ENCODE measurements around the gene GSTA3. TPM values are rescaled to one million over a fixed set of nuclear protein-coding genes. Genes with fewer than 3 reads are reported as not detected.

The GSTA3 gene
- polyA plus RNA-seq (2012; rRNA removed): not detected in 2 replicates
- not detected in 2 replicates for polyA plus RNA-seq (2012; cell fraction: cytosol; rRNA removed)
- polyA plus RNA-seq (2012; cell fraction: nucleus; rRNA removed): not detected in 2 replicates

GRCh38 chr6:52909531-52909930, at the start of gene GSTA3:
TSS of gene GSTA3 (minus strand) at chr6:52909698. CDS start at chr6:52905834, 3,864 bp downstream.
- Histone ChIP-seq H2AFZ (ENCODE audit: low read depth) (no peak within 1 kb of the TSS), H3K36me3 (replicated peaks in 1 of 2; ENCODE audit: control insufficient read depth in 1 of 2, insufficient read depth in 2 of 2, low read length in 1 of 2) (no peaks in the 10 kb centered on the region), H3K4me2 (no peak within 1 kb of the TSS), H3K27me3 (ENCODE audit: insufficient read depth) (no peaks in the 10 kb centered on the region), H3K4me1 (ENCODE audit: control insufficient read depth in 1 of 2, insufficient read depth in 2 of 2, low read depth in 1 of 2, low read length in 1 of 2) (no peaks in the 10 kb centered on the region), H3K9ac (no peak within 1 kb of the TSS), H3K9me3 (no peaks in the 10 kb centered on the region), H3K4me3 (ENCODE audit: low read depth in 2 of 2, low read length in 1 of 2) (no peak within 1 kb of the TSS), H4K20me1 (ENCODE audit: insufficient read depth) (no peaks in the 10 kb centered on the region), H3K79me2 (ENCODE audit: insufficient read depth) (no peaks in the 10 kb centered on the region), H3K9me2 (no peaks in the 10 kb centered on the region), H3F3A (replicated peaks; ENCODE audit: insufficient read depth) (peaks cover 5% of the 10 kb centered on the region), H3K27ac (ENCODE audit: low read depth in 2 of 2, low read length in 1 of 2) (no peak within 1 kb of the TSS)
- 89% methylated on average over 2 of the region's 2 CpGs for whole genome bisulfite sequencing (ENCODE audit: low lambda C conversion rate)
- ChIA-PET CTCF (no interaction called here), POLR2A (no interaction called here)
- TF ChIP-seq GATA2 (CRISPR knock-in tag; IDR thresholded peaks at IDR 0.05) (no peak), RFX5 (IDR thresholded peaks at IDR 0.05; ENCODE audit: low read length) (no peak), ELF1 (IDR thresholded peaks at IDR 0.05) (no peak), SMC3 (IDR thresholded peaks at IDR 0.05; ENCODE audit: low read depth, low read length) (no peak), SIN3A (IDR thresholded peaks at IDR 0.05; ENCODE audit: borderline replicate concordance, low read depth, low read length) (no peak), TAF1 (IDR thresholded peaks at IDR 0.05; ENCODE audit: borderline replicate concordance, low read depth, low read length) (no peak), NFIC (IDR thresholded peaks at IDR 0.05; ENCODE audit: borderline replicate concordance) (no peak)
- TF ChIP-seq, protein P1, sequence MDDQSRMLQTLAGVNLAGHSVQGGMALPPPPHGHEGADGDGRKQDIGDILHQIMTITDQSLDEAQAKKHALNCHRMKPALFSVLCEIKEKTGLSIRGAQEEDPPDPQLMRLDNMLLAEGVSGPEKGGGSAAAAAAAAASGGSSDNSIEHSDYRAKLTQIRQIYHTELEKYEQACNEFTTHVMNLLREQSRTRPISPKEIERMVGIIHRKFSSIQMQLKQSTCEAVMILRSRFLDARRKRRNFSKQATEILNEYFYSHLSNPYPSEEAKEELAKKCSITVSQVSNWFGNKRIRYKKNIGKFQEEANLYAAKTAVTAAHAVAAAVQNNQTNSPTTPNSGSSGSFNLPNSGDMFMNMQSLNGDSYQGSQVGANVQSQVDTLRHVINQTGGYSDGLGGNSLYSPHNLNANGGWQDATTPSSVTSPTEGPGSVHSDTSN (IDR thresholded peaks at IDR 0.05): no peak
- TF ChIP-seq, protein P2, sequence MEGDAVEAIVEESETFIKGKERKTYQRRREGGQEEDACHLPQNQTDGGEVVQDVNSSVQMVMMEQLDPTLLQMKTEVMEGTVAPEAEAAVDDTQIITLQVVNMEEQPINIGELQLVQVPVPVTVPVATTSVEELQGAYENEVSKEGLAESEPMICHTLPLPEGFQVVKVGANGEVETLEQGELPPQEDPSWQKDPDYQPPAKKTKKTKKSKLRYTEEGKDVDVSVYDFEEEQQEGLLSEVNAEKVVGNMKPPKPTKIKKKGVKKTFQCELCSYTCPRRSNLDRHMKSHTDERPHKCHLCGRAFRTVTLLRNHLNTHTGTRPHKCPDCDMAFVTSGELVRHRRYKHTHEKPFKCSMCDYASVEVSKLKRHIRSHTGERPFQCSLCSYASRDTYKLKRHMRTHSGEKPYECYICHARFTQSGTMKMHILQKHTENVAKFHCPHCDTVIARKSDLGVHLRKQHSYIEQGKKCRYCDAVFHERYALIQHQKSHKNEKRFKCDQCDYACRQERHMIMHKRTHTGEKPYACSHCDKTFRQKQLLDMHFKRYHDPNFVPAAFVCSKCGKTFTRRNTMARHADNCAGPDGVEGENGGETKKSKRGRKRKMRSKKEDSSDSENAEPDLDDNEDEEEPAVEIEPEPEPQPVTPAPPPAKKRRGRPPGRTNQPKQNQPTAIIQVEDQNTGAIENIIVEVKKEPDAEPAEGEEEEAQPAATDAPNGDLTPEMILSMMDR (IDR thresholded peaks at IDR 0.05): no peak
- TF ChIP-seq, protein P3, sequence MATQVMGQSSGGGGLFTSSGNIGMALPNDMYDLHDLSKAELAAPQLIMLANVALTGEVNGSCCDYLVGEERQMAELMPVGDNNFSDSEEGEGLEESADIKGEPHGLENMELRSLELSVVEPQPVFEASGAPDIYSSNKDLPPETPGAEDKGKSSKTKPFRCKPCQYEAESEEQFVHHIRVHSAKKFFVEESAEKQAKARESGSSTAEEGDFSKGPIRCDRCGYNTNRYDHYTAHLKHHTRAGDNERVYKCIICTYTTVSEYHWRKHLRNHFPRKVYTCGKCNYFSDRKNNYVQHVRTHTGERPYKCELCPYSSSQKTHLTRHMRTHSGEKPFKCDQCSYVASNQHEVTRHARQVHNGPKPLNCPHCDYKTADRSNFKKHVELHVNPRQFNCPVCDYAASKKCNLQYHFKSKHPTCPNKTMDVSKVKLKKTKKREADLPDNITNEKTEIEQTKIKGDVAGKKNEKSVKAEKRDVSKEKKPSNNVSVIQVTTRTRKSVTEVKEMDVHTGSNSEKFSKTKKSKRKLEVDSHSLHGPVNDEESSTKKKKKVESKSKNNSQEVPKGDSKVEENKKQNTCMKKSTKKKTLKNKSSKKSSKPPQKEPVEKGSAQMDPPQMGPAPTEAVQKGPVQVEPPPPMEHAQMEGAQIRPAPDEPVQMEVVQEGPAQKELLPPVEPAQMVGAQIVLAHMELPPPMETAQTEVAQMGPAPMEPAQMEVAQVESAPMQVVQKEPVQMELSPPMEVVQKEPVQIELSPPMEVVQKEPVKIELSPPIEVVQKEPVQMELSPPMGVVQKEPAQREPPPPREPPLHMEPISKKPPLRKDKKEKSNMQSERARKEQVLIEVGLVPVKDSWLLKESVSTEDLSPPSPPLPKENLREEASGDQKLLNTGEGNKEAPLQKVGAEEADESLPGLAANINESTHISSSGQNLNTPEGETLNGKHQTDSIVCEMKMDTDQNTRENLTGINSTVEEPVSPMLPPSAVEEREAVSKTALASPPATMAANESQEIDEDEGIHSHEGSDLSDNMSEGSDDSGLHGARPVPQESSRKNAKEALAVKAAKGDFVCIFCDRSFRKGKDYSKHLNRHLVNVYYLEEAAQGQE (IDR thresholded peaks at IDR 0.05; ENCODE audit: low read depth, low read length): no peak
- DNase-seq: no peak

Measured in SK-N-SH (cell line).